ENCODE results near the gene SLC38A7. TPM values are rescaled to one million over a fixed set of nuclear protein-coding genes. Genes with fewer than 3 reads are reported as not detected.
A peak's percentile ranks its signal among the peaks of the same experiment; 100 is the strongest.
"Not testable (repeated sequence)": the region's sequence is repeated elsewhere in the genome, so short reads cannot be mapped to it uniquely, and the experiment has no call there.

Gene SLC38A7
- total RNA-seq, 1 experiment from 2014 or later, result 22.2 TPM

DNA sequence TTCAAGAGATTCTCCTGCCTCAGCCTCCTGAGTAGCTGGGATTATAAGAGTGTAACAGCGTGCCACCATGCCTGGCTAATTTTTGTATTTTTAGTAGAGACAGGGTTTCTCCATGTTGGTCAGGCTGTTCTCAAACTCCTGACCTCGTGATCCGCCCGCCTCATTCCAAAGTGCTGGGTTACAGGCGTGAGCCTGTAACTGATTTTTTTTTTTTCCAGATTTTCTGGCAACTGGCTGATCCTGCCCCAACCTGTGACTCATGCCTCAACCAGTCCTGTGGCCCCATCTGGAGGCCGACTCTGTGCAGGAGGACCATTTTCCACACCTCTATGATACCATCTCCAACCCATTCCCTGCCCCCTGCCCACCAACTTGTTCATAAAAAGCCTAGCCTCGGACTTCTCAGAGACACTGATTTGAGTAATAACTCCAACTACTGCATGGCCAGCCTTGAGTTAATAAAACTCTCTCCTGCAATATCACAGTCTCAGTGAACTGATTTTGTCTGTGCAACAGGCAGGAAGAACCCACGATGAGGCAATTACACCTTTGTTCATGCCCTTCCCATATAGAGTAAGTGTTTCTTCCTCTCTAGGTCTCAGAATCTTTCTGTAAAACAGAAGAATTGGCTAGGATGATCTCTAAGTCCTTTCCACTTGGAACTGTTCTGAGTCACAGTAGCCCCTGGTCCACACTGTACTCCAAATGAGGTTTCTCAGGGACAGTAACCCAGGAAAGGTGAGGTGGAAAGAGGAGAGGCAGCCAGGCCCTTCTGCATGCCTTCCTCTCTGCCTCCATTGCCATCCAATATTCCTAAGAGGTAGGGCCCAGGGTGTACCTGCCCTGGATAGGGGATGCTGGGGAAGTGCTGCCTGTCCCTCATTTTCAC, 46.2 kb downstream of the SLC38A7 start:
- no peak for DNase-seq (ENCODE audit: extremely low read depth, low read depth)

DNA sequence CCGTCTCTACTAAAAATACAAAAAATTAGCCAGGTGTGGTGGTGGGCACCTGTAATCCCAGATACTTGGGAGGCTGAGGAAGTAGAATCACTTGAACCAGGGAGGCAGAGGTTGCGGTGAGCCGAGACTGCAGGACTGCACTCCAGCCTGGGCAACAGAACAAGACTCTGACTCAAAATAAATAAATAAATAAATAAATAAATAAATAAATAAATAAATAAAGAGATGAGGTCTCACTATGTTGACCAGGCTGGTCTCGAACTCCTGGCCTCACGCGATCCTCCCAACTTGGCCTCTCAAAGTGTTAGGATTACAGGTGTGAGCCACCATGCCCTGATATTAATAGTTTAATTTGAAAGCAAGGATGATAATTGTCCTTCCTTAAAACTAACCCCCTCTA, 47.5 kb downstream of the SLC38A7 start:
- not testable (repeated sequence) for DNase-seq (ENCODE audit: extremely low read depth, low read depth)

DNA sequence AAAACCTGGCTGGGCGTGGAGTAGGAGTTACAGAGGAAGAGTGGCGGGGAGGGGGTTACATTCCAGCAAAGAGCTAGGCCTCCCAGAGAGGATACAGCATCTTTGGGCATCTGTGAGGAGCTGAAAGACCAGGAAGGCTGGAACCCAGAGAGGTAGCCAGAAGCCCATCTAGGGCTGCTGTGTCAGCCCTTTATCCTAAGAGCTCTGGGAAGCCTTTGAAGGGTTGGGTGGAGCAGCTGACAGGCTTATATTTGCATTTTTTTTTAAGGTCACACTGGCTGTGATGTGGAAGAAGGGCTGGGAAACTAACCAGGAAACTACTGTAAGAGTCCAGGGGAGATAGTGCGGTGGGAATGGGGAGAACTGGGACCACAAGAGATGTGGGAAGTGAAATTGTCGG, 48.1 kb downstream of the SLC38A7 start:
- no peak for DNase-seq (ENCODE audit: extremely low read depth, low read depth)

DNA sequence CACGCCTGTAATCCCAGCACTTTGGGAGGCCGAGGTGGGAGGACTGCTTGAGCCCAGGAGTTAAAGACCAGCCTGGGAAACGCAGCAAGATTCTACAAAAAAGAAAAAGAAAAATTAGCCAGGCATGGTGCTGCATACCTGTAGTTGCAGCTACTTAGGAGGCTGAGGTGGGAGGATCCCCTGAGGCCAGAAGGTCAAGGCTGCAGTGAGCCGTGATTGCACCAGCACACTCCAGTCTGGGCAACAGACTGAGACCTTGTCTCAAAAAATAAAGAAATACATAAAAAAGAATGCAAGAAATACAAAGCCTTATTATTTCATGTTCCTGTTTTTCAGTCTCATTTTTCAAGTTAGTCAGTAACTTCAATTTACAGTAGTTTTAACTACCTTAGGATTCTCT, 49.1 kb downstream of the SLC38A7 start:
- no peak for DNase-seq (ENCODE audit: extremely low read depth, low read depth)

DNA sequence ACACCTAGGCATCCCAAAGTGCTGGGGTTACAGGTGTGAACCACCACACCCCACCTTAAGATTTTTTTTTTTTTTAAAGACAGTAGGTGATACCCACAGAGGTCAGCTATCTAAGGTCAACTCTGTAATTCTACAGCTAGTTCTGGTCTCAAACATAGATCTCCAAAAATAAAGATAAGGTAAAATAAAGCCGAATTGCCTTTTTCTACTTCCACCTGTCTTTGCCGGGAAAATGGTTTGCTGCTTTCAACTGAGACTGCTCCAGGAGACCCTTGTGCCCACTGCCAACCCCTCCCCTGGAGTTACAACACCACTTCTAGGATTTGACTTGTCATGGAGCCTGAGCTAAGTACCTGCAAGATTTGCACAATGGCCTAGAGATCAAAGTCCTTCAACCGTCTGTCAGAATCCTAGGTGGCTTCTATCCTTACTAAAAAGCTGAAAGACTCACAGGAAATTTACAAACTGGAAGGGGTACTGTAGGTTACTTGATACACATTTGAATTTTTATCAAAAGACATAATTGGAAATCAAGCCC, 50.2 kb downstream of the SLC38A7 start:
- DNase-seq (ENCODE audit: extremely low read depth, low read depth), result no peak

DNA sequence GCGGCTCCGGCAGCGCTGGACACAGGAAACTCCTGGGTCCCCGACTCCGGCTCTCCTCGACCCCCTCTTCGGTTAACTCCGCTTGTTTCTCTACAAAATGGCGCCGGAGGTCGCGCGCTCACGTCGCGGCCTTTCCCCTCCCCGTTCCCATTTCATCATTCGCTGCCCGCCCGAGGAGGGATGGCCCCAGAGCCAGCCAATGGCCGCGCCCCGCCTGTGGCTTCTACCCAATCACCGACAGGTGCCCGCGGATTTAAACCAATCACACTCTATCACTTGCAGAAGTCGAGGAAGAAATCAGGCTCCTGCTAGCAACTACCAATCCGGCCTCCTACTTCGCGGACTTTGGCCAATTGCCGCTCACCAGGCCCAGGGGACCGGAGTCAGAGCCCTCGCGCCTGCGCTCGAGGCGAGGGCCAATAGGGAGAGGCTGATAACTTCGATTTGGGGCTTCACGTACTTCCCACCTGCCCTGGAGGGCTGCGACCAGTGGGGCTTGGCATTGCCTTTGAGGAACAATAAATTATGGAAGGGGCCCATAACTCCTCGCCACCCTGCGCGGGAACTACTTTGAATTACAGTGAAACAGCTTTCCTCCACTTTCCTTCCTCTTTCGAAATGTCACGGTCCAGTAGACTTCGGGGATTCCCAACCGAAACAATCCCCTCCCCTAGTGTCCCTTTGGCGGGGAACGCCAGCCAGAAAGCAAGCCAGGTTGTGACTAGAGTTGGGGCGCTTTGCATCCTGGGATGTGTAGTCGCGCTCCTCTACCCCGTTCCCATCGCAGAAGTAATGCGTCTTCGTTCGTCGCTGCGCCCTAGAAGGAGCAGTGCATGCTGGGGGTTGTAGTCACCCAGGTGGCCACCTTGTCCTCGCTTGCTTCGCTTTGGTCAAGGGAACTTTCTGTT, 54.6 kb downstream of the SLC38A7 start, which contains the start of gene CNOT1:
CNOT1 (minus strand) TSS at position 94 of the 908 bp plus-strand sequence. CDS start 30,489 bp downstream, outside the sequence.
- peak; percentile 100 for DNase-seq (ENCODE audit: extremely low read depth, low read depth)

DNA sequence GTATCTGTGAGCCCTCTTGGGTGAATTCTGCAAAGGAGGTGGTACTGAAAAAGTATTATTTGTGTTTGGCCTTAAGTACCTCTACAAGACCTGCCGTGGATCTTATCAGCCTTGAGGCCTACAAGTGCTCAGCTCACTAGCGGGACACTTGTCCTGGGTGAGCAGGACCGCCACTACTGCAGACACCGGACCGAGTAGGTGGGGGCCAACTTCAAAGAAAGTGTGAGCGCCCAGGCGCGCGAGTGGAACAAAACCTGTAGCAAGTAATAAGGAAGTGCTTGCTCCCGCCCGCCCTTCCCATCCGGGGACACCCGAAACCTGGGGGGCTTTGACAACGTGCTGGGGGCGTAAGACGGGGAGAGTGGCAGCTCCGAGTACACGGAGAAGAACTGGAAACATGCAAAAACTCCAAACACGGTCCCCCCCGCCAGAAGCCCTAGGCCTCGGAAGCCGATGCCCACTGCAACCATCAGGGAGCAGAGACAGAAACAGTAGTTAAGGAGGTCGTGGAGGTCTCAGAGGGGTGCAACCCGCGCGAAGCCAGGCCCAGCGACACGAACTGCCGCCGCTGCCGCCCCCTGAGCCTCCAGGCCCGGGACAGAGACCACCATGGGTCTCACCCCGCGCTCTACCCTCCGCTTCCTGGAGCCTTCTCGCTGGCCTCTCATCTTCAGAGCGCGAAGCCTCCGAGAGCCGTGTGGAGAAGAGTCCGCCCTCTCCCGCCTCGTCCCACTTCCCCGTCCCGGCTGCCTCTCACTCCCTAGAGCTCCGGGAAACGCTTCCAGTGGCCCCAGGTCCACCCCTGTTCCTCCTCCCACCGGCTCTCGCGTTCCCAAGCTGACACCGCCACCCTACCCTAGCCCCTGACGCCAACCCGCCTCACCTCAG, 55.5 kb downstream of the SLC38A7 start:
- DNase-seq (ENCODE audit: extremely low read depth, low read depth), result no peak

DNA sequence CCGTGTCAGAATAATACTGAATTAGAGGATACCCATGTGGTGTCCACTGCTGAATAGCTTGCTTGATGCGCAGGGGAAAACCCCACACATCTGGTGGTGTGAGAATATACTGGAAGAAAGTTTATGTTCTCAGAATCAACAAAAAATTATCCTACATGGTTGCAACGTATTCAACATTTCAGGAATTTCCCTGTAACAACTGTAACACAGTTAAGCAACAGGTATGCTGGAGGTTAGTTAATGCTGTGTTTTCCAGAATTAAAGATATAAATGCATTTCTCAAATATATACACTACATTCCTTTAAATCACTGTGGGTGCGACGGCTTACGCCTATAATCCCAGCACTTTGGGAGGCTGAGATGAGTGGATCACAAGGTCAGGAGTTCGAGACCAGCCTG, 60.4 kb downstream of the SLC38A7 start:
- no peak for DNase-seq (ENCODE audit: extremely low read depth, low read depth)

DNA sequence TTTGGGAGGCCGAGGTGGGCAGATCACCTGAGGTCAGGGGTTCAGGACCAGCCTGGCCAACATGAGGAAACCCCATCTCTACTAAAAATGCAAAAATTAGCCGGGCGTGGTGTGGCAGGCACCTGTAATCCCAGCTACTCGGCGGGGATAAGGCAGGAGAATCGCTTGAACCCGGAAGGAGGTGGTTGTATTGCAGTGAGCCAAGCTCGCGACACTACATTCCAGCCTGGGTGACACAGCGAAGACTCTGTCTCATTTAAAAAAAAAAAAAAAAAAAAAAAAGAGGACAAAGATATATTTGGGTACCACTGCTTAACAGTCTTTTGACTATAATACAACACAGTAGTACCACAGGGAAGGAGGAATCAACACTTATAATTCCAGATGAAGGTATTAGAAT, 64.2 kb downstream of the SLC38A7 start:
- DNase-seq (ENCODE audit: extremely low read depth, low read depth), result no peak

DNA sequence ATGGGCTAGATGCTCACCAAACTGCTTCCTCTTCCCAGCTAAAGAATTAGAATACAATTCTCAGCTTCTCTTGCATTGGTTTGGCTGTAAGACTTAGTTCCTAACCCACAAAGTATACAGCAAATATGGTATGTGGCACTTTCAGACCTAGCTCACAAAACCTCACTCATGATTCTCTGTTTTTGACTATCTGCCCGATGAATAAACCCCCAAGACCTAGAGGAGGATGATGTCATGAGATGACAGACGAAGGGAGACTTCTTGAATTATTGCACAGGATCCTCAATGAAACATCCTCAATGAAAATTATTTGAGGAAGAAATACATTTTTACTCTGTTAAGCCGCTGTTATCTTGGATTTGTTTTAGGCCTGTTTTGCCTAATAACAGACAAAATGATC, 69.3 kb downstream of the SLC38A7 start:
- DNase-seq (ENCODE audit: extremely low read depth, low read depth), result no peak

Other genes starting within 250 kb of the SLC38A7 start
- gene NDRG4, start 184.6 kb downstream of the SLC38A7 start, total RNA-seq (2014; rRNA removed; shearing (Covaris generic)), result 9.9 and 13.3 TPM in 2 replicates
- gene SETD6, start 169.3 kb downstream of the SLC38A7 start, total RNA-seq (2014; rRNA removed; shearing (Covaris generic)), result 37.2 and 44.0 TPM in 2 replicates
- 216 and 229 TPM in 2 replicates for gene CNOT1, start 54.9 kb downstream of the SLC38A7 start, total RNA-seq (2014; rRNA removed; shearing (Covaris generic))
- gene GOT2, start 49.5 kb upstream of the SLC38A7 start, total RNA-seq (2014; rRNA removed; shearing (Covaris generic)), result 159 and 172 TPM in 2 replicates